Fibroblast of villous mesenchyme (primary cell): ENCODE measurements around the gene TMEM201. TPM values are rescaled to one million over a fixed set of nuclear protein-coding genes. Genes with fewer than 3 reads are reported as not detected.

Experiments used
- DNase-seq: peaks from one replicate; pipeline ENCODE4 v3.0.0-alpha.2; 2010; ENCODE audit warnings: low read depth
- H3K4me3 ChIP-seq: 2 replicates; pipeline ENCODE4 v1.5.1; 2011; ENCODE audit warnings: low read depth, mild to moderate bottlenecking, low read length
- total RNA-seq: library from RNA; depleted of rRNA; stranded (reverse); fragments of >200 nt; gene quantifications from 2 replicates; pipeline ENCODE4 v1.2.3, GENCODE V29; 2012
- TF ChIP-seq, protein P1 (sequence below): IDR thresholded peaks from 2 replicates; pipeline ENCODE4 v1.5.1; 2012; ENCODE audit warnings: low read depth, mild to moderate bottlenecking, low read length; ENCODE audit not compliant: insufficient read depth

TMEM201 gene
- total RNA-seq, 1 donor: 6.9 TPM

DNA sequence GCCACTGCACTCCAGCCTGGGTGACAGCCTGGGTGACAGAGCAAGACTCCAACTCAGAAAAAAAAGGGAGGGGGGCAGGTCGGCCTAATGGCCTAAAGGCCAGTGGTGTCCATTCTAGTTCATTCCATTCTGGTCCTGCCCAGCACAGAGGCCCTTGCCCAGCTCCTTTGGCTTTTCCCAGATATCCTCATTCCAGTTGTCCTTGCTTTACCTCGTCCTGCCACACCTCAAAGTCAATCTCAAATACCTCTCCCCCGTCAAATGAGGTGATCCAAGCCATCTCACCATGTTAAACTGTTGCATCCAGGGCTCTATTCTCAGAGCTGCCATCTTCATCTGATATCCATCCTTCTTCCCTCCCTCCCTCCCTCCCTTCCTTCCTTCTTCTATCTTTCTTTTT is 42.9 kb downstream of the TMEM201 start:
- TF ChIP-seq, protein P1, sequence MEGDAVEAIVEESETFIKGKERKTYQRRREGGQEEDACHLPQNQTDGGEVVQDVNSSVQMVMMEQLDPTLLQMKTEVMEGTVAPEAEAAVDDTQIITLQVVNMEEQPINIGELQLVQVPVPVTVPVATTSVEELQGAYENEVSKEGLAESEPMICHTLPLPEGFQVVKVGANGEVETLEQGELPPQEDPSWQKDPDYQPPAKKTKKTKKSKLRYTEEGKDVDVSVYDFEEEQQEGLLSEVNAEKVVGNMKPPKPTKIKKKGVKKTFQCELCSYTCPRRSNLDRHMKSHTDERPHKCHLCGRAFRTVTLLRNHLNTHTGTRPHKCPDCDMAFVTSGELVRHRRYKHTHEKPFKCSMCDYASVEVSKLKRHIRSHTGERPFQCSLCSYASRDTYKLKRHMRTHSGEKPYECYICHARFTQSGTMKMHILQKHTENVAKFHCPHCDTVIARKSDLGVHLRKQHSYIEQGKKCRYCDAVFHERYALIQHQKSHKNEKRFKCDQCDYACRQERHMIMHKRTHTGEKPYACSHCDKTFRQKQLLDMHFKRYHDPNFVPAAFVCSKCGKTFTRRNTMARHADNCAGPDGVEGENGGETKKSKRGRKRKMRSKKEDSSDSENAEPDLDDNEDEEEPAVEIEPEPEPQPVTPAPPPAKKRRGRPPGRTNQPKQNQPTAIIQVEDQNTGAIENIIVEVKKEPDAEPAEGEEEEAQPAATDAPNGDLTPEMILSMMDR: no peak
- DNase-seq: no peak
- H3K4me3 ChIP-seq: no peak overlapping the region

DNA sequence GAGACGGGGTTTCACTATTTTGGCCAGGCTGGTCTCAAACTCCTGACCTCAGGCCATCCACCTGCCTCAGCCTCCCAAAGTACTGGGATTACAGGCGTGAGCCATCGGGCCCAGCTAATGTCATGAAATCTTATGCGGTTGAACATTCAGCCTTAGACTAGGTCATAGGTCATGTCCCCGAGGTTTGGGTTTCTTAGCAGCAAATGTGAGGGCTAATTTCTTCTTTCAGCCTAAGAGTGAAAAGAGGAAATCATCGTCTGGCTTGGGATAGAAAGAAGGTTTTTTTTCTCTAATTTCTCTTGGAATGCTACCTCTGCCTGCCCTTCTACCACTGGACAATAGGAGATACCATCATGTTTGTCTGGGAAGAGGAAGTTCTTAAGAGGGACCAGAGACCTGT is 44.8 kb downstream of the TMEM201 start:
- TF ChIP-seq, protein P1: no peak
- no peak overlapping the region for H3K4me3 ChIP-seq
- DNase-seq: no peak

DNA sequence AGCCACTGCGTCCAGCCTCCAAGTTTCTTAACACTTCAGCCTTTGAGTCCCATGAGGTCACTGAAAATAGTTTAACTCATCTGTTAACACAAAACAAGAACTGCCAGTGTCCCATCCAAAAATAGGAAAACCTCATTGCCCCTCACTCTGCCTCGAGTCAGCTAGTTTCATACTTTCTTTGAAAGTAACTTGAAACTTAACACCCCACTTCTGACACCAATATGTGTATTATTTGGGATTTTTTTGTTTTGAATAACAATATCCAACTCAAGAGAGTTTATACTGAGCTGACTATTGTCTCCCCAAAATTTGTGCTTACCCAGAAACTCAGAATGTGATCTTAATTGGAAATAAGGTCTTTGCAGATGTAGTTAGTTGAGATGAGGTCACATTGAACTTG is 45.9 kb downstream of the TMEM201 start:
- no peak overlapping the region for H3K4me3 ChIP-seq
- DNase-seq: no peak
- TF ChIP-seq, protein P1: no peak

DNA sequence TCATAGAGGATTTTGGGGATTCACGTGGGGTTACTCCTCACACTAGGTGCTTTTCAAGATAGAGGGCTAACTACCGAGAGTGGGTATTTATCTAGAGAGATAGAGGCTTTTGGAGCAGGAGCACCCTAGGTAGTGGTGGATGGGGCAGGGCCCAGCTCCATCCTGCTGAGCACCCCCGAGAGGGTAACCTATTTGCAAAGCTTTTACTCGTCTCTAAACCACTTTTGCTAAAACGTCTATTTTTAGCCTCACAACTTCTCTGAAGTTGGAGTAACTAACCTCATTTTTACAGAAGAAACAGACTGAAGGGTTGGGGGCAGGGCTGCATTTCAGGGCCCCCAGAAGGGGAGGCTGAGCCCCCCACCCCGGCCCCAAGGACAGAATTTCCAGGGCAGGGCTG is 50.5 kb downstream of the TMEM201 start:
- DNase-seq: no peak
- no peak overlapping the region for H3K4me3 ChIP-seq
- TF ChIP-seq, protein P1: no peak

DNA sequence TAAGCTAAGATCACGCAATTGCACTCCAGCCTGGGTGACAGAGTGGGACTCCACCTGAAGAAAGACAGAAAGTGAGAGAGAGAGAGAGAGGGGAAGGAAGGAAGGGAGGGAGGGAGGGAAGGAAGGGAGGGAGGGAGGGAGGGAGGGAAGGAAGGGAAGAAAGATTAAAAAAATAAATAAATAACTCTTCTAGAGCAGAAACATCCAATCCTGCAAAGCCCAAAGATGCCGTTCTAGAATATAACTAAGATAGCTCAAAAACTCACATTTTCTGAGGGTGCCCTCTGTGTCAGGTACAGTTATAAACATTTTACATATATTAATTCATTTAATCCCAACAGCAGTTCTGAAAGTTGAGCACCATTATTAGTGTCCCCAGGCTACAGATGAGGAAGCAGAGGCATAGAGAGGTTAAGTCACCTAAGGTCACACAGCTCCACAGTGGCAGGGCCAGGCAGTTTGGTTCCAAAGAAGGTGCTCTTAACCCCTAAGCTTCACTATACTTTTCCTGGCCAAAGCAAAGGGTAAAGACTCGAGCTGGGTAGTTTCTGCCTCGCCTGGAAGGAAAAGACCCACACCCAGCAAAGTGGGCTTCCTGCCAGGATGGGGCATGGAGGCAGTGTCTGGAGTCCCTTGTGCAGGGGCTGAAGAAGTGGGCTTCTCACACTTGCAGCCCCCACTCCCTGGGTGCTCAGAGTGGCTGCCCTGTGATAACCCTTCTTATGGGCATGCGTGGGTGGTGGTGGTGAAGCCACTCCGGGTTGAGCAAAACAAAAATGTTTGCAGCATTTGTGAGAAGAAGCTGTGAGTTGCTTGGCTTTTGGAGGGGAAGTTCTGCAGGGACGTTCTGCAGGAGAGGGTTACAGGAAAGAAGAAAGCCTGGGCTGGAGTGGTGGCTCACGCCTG is 54.9 kb downstream of the TMEM201 start:
- H3K4me3 ChIP-seq: no peak overlapping the region
- DNase-seq: no peak

DNA sequence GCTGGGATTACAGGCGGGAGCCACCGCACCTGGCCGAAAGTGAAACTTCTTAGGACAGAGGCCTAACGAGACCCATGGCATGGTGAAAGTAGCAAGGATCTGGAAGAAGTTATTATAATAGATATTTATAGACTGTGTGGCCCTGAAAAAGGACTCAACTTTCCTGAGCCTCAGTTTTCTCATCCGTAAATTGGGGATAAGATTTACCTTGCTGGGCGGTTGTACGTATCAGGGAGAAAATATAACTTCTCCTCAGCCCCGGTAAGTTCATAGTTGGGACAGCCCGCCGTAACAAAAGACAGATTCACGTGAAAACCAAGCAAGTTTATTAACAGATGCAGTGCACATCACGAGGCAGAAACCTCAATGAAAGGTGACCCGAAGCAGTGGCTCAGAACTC is 57.3 kb downstream of the TMEM201 start:
- no peak for DNase-seq
- H3K4me3 ChIP-seq: no peak overlapping the region
- TF ChIP-seq, protein P1: no peak

More for the DNA sequence above, 54.9 kb downstream of the TMEM201 start:
- TF ChIP-seq, protein P1: no peak
